Measurements from ENCODE around the gene PTGFR.

DNA sequence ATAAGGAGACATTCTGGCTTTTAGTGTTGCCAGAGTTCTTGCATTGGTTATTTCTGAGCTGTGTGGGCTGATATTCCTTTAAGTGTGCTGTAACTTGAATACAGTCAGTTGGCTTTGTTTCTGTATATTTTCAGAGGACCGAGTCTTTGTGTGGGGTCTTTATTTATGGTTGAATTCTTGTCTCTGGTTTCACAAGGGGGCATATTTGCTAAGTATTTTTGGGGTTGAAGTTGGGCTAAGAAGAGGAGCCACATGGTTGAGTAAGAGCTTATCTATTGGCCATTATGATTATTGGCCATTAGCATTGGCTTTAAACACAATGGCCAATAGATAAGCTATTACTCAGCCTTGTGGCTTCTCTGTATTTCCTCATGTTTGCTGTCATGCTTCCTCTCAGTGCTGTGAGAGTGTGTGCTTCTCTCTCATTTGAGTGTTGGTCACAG is 26.3 kb upstream of the PTGFR start:
- TF ChIP-seq, protein P1, sequence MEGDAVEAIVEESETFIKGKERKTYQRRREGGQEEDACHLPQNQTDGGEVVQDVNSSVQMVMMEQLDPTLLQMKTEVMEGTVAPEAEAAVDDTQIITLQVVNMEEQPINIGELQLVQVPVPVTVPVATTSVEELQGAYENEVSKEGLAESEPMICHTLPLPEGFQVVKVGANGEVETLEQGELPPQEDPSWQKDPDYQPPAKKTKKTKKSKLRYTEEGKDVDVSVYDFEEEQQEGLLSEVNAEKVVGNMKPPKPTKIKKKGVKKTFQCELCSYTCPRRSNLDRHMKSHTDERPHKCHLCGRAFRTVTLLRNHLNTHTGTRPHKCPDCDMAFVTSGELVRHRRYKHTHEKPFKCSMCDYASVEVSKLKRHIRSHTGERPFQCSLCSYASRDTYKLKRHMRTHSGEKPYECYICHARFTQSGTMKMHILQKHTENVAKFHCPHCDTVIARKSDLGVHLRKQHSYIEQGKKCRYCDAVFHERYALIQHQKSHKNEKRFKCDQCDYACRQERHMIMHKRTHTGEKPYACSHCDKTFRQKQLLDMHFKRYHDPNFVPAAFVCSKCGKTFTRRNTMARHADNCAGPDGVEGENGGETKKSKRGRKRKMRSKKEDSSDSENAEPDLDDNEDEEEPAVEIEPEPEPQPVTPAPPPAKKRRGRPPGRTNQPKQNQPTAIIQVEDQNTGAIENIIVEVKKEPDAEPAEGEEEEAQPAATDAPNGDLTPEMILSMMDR (IDR thresholded peaks at IDR 0.05), result no peak
- no peak for TF ChIP-seq POLR2A (IDR thresholded peaks at IDR 0.05)

Data from lower leg skin (tissue), 3 donors.